HG03135 (cell line): ENCODE data around the gene PPT1.

ENCODE experiments used
- ATAC-seq: cut with Tn5 transposase; IDR thresholded peaks from one replicate; pipeline ENCODE4 v1.9.1; 2021; ENCODE audit warnings: mild to moderate bottlenecking, moderate library complexity; ENCODE audit not compliant: unreplicated experiment

Gene PPT1

GRCh38 chr1:40032240-40032891 lies 64.7 kb downstream of the PPT1 start:
- ATAC-seq: no peak

DNA sequence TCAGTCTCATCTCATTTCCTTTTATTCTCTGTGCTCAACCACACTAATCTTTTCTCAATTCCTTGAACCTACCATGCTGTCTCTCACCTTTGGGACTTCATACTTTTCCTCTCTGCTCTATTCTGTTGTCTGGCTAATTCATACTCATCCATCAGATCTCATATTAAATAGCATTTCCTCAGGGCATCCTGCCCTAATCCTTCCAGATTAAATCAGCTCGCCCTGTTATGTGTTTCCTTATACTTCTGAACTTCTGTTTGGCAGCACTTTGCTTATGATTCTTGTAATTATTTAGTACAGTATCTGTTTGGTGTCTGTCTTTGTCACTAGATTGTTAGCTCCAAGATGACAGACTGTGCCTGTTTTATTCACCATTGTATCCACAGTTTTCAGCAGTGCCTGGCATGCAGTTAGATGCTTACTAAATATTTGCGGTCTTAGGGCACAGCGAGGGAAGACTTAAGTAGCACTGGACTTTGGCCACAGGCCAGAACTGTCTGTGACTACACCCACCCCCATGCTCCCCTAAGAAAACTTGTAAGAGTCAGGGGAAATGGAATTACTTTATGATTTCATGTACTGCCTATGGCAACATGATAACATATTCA lies 66.4 kb downstream of the PPT1 start:
- no peak for ATAC-seq

- ATAC-seq: no peak
These were observed 67.4 kb downstream of the PPT1 start for GRCh38 chr1:40029608-40030007.

GRCh38 chr1:40027647-40028046 lies 69.4 kb downstream of the PPT1 start:
- ATAC-seq: no peak

GRCh38 chr1:40024671-40025070 lies 72.4 kb downstream of the PPT1 start:
- ATAC-seq: no peak

DNA sequence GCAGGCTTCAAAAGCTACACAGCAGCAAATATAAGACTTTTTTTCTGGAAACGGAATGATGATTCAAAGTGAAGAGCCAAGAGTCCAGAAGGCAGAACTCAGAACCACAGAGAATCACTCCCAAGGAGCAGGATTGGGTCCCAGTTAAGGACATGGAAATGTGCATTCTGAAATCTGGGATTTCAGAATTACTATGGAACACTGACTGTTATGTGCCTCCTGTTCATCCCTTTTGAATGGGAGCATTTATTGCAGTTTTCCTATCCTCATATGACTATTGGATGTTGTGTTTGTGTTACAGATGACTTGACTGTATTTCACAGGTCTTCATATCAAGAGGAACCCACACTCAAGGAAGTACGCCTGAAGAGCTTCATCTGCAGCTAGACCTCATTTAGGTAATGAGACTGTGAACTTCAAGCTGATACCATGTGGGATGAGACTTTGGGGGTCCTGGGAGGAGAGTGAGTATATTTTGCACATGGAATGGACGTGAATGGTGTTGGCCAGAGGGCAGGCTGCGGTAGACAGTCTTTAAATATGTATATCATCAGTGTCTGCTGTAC lies 73.6 kb downstream of the PPT1 start:
- no peak for ATAC-seq
